T follicular helper cell (primary cell): ENCODE data around the gene SYCN.

Experiments
- DNase-seq: peaks from one replicate; pipeline ENCODE4 v3.0.0-alpha.2; 2020; ENCODE audit warnings: low read depth

SYCN gene

DNA sequence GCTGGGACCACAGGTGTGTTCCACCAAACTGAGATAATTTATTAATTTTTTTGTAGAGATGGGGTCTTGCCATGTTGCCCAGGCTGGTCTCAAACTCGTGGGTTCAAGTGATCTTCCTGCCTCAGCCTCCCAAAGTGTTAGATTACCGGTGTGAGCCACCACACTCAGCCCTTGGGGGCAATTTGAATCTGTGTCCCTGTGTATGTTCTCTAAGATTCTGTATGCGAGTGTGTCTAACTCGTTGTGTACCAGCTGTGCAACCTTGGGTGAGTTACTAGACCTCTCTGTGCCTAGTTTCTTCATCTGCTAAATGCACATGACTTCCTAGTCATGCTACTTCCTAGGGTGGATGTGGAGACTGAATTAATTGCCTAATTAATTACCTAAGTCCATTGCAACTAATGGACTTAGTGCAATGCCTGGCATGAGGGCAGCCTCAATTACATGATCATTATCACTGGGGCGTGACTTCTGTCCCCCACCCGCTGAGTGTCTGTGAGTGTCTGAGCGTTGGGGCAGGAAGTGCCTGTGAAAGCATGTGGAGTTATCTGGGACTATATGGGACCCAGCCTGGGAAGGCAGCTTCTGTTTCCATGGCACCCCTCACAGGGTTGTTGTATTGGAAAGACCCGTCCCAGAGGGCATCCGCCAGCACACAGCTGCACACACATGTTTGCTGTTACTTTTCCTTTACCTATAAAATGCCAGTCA lies 9.1 kb downstream of the SYCN start:
- DNase-seq = no peak

DNA sequence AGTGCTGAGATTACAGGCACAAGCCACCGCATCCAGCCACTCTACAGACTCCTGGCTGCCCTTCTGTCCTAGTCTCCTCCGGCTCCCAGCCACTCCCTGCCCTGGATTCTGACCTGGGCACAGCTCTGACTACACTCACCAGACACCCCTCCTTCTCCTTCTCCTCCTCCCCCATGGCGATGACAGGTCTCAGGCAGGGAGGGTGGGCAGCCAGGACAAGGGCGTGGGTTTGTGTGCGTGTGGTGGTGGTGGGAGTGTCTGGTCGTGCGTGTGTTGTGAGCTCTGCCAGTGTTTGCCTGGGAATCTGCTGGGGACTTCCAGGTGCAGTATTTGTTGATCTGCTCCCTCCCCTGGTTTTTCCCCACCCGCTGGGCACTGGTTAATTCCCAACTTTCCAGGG lies 10.3 kb downstream of the SYCN start:
- DNase-seq = no peak

DNA sequence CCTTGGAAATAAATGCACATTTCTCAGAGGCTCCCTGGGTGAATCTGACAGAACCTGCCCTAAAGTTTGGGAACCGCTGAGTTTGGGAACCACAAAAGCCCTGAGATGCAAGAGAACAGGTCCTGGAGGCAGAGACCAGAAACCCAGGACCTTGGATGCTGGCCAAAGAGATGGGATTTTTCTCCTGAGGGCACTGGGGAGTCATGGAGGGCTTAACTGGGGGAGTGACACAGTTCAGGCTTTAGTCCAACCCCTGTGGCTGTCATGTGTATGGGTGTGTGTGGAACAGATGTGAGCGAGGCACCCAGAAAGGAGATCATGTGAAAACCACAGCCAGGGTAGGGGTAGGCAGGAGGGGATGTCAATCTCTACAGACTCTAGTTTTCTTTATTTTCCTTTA lies 11.2 kb downstream of the SYCN start:
- DNase-seq = no peak

DNA sequence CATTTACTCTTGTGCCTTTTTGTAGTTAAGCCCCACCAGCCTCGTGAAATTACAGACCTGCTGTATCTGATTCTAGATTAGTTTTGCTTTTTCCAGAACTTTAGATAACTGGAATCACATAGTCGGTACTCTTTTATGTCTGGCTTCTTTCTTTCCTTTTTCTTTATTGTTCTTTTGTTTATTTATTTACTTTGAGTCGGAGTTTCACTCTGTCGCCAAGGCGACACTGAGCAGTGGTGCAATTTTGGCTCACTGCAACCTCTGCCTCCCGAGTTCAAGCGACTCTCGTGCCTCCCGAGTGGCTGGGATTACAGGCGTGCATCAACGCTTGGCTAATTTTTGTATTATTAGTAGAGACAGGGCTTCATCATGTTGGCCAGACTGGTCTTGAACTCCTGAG lies 13.3 kb downstream of the SYCN start:
- DNase-seq = no peak

DNA sequence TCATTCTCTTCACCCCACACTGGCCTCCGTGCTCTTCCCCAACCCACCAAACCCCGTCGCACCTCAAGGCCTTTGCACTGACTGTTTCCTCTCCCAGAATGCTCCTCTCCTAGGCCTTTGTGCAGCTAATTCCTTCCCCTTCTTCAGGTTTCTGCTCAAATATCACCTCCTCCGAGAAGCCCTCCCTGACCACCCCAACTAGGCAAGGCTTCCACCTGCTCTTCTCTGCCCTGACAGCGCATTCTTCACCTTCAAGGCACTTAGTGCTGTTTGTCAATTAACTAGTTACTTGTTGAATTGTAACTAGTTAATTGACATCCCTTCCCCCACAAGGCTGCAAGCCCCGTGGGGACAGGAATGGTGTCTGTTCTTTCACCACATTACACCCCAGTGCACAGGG lies 15.1 kb downstream of the SYCN start:
- no peak for DNase-seq

DNA sequence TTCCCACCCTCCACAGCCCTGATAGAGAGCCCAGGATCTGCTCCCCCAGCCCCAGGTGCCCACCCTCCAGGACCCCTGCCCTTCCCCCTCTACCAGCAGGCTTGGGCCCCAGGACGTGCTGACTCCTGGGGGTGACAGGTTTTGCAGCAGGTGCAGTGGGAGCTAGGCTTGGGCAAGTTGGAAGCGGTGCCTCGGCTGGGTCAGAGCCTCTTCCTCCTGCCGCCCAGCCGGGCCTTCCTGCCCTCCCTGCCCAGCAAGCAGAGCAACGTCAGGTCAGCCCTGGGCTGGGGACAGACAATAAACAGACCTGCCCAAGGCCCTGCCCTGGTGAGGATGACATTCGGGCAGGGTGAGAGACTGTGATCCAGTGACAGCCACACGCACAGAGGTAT lies 16.5 kb downstream of the SYCN start:
- no peak for DNase-seq

DNA sequence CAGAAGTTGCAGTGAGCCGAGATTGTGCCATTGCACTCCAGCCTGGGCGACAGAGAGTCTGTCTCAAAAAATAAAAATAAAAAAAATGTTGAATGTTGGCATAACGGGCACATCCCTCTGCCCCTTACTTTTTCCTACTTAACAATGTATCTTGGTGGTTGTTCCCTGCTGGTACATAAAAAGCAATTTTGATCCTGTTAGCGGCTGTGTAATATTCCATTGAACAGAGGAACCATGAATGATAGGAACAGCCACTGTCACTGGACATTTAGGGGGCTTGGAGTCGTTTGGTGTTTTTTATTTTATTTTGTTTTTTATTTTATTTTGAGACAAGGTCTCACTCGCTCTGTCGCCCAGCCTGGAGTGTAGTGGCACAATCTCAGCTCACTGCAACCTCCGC lies 17.7 kb downstream of the SYCN start:
- DNase-seq = no peak

DNA sequence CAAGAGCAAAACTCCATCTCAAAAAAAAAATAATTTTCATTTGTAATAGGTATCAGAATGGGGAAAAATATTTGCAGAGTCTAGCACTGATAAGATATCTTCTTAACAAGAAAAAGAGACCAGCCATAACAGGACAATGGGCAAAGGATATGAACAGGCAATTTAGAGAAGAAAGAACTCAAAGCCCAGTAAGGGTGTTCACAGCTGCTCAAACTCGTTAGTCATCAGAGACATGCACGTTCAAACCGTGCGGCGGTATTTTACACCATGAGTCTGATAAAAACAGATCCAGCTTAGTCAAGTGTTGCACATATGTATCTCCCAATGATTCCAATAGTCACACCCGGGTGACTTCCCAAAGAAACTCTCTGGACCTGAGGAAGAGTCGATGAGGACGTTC lies 21.0 kb downstream of the SYCN start:
- DNase-seq = no peak

DNA sequence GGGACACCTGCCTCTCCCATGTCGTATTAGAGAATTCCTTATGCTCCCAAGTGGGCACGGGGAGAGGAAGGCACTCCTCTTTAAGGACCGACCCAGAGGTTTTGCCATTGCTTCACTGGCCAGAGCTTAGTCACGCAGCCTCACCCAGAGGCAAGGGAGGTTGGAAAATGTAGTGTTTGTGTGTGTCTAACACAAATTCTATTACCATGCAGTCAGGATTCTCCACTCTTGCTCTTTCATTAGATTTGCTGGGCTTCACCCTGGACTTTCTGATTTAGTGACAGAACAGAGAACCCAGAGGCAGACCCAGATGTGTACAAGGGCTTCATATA lies 21.9 kb downstream of the SYCN start:
- no peak for DNase-seq

DNA sequence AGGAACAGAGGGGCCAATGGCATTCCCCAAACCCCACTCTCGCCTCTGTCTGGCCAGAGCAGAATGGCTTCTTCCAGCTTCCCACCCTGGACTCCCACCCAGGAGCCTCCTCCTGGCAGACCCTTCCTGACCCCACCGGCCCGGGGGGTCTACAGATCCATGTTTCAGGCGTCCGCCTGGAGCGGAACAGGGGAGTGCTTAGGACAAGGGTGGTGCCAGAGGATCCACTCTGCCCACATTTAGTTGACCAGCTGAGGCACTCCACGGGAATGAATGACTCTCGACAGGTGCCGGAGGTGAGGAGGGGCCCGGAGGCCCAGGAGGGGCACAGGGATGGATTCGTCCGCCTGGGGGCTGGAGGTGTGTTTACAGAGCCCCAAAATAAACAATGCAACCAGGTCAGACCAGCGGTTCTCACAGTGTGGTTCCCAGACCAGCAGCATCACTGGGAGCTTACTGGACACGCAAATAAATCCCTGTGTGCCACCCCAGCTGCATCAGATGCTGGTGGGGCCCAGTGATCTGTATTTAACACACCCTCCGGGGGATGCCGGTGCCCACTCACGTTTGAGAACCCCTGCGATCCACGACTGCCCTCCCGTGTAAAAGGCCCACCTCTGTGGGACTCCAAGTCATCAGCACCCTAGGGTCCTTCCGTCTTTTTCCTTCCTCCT lies 22.4 kb downstream of the SYCN start:
- DNase-seq = no peak

DNA sequence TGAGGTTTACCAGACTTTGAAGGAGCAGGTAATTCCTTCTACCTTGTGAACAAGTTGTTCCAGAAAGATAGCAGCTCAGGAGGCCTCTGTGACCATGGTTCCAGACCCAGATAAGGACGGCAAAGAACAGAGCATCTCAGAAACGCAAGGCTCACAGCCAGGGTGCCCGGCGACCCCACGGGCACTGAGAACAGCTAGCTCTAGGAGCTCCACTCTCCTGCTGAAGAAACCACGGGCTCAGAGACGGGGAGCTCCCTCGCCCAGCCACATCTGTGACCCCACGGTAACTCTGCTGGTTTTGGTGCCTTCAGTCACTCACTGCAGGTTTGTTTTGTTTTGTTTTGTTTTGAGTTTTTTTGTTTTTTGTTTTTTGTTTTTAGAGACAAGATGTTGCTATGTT lies 23.3 kb downstream of the SYCN start:
- no peak for DNase-seq

DNA sequence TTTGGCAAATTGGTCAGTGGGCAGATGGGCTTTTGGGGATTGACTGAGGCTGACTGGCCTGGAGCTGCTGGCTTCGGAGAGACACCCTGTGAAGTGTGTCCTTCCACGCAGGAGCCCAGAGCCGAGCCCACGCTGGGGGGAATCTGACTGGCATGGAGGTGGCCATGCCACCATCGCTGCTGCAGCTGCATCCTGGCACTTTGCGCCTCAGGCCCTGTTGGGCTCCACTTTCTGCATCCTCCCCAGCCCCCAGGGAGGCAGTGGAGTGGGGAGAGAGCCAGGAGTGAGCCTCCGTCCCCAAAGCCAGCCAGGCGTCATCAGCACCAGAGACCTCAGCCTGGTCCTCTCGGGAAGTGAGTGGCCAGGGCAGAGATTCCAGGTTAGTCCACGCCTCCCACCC lies 24.3 kb downstream of the SYCN start:
- no peak for DNase-seq

DNA sequence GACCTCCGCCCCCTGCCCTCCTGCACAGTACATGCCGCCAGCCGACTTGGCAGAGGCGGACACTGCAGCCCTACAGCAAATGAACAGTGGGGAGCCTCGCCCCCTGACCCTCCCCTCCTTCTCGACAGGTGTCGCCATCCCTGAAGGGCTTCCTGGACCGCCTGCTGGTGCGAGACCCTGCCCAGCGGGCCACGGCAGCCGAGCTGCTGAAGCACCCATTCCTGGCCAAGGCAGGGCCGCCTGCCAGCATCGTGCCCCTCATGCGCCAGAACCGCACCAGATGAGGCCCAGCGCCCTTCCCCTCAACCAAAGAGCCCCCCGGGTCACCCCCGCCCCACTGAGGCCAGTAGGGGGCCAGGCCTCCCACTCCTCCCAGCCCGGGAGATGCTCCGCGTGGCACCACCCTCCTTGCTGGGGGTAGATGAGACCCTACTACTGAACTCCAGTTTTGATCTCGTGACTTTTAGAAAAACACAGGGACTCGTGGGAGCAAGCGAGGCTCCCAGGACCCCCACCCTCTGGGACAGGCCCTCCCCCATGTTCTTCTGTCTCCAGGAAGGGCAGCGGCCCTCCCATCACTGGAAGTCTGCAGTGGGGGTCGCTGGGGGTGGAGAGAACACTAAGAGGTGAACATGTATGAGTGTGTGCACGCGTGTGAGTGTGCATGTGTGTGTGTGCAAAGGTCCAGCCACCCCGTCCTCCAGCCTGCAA lies 25.6 kb downstream of the SYCN start:
- no peak for DNase-seq

DNA sequence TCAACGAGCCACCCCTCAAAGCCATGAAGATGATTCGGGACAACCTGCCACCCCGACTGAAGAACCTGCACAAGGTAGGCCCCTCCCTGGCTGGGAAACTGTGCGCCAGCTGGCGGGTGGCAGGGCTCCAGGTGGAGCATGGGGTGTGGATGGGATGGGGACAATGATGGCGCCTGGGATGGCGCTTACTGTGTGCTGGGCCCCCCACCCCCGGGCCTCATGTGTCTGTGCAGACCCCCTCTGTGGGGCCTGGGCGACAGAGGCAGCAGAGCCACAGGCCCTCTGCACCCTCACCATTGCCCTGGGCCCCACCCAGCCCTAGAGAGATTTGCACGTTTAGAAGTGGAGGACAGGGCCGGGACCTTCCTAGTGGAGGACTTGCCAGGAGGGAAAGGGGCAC lies 26.3 kb downstream of the SYCN start:
- DNase-seq = no peak

DNA sequence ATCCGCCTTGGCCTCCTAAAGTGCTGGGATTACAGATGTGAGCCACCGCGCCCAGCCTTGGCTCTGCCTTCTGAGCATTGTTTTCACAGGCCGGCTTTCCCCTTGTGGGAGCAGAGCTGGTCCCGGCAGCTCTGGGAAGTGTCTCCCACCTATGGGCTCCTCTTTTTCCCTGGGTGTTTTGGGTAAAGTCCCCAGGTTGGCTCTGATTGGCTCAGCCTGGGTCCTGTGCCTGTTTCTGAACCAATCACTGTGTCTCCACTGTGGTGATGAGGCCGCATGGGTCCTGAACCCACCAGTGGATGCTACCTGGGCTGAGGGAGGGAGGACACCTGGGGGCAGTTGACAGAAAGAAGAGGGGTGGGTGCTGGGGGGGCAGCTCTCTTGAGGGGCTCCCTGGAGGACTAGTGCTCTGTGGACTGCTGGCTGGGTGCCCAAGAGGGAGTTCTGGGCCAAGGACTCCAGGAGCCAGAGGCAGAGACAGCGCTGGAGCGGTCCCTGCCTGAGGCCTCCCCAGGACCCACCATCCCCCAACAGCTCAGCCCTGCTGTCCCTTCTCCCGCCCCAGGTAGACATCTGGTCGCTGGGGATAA lies 26.9 kb downstream of the SYCN start:
- no peak for DNase-seq

DNA sequence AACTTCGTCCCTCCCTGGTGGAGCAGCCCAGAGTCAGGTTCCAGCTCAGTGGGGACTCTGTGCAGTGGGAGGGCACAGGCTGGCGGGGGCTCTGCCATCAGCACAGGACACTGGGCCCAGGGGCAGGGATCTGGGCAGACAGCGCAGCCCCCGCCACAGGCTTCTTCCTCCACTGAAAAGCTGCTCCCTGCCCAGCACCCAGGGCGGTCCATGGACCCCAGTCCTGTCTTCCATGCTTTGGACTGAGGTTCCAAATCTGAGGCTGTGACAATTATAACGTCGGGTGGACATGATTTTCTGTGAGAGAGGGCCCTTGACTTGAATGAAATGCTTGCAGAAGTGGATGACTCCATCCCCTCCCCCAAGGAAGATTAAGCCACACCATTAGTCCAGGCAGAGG lies 28.5 kb downstream of the SYCN start:
- DNase-seq = no peak

DNA sequence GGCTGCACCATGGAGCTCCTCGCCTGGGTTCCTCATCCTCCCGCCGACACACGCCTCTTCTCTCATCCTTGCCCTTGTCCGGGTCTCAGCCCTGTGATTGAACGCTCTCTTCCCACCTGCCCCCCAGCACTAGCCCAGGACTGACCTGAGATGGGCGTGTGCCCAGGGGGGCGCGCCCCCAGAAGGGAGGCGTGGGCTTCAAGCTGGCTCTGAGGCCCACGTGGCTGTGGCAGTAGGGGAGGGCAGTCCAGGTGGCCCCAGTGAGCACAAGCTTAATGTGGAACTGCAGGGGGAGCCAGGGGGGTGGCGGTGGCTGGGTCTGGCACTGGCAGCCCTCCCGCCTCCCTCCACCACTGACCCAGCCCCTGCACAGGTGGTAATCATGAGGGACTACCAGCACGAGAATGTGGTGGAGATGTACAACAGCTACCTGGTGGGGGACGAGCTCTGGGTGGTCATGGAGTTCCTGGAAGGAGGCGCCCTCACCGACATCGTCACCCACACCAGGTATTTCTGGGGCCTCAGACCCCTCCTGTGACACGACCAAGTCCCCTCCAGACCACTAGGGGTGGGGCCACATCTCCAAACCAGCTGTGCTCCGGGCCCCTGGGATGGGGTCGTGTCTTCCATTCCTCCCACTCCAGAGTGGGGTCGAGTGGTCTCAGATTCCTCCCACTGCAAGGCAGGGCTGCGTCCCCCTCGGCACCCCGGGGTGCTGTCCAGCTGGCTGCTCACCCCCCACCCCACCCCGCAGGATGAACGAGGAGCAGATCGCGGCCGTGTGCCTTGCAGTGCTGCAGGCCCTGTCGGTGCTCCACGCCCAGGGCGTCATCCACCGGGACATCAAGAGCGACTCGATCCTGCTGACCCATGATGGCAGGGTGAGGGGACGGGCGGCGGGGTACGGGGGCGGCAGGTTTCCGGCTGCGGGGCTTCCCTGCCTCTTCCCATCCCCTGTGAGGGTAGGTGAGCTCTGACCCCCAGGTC lies 29.2 kb downstream of the SYCN start:
- DNase-seq = no peak

DNA sequence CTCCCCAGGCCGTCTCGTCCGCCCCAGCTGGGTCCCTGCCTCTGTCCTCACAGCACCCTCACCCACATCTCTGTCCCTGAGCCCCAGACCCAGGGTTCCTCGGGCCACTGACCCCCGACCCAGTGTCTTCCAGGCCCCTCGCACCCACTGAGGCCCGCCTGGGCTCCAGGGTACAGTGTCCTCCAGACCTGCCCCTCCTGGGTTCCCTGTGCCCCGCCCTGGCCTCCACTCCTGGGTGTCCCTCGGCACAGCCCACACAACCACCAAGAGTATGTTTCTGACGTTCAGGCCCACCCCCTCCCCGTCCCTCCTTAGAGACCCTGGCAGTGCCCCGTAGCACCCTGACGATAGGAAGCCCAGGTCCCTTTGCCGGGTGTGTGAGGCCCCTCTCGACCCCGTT lies 29.9 kb downstream of the SYCN start:
- no peak for DNase-seq

DNA sequence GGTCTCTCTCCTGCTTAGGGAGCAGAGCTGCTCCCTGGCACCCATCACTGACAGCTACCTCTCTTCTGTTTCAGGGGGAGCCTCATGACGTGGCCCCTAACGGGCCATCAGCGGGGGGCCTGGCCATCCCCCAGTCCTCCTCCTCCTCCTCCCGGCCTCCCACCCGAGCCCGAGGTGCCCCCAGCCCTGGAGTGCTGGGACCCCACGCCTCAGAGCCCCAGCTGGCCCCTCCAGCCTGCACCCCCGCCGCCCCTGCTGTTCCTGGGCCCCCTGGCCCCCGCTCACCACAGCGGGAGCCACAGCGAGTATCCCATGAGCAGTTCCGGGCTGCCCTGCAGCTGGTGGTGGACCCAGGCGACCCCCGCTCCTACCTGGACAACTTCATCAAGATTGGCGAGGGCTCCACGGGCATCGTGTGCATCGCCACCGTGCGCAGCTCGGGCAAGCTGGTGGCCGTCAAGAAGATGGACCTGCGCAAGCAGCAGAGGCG lies 30.5 kb downstream of the SYCN start:
- no peak for DNase-seq

DNA sequence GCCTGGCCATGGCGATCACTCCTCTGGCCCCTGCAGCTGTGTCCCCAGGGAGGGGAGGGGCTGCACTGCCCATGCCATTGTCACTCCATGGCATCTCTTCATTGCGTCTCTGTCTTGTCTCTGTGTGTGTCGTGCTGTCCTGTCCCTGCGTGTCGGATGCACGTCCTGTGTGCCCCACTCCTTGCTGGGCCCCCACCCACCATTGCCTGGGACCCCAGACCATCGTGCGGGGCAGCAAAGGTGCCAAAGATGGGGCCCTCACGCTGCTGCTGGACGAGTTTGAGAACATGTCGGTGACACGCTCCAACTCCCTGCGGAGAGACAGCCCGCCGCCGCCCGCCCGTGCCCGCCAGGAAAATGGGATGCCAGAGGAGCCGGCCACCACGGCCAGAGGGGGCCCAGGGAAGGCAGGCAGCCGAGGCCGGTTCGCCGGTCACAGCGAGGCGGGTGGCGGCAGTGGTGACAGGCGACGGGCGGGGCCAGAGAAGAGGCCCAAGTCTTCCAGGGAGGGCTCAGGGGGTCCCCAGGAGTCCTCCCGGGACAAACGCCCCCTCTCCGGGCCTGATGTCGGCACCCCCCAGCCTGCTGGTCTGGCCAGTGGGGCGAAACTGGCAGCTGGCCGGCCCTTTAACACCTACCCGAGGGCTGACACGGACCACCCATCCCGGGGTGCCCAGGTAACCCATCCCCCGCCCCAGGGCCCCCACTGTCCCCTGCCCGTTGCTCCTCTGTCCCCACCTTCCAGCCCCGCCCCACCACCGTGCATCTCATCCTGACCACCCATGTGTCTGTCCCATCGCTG lies 31.2 kb downstream of the SYCN start:
- no peak for DNase-seq
